Muscle layer of duodenum (tissue), 2 donors: ENCODE data around the gene CHN2.
"Not testable (repeated sequence)": the region's sequence is repeated elsewhere in the genome, so short reads cannot be mapped to it uniquely, and the experiment has no call there.

ENCODE experiments used
- H3K27ac ChIP-seq: one replicate; pipeline ENCODE4 v1.7.0; 2013; ENCODE audit warnings: mild to moderate bottlenecking, low read length
- H3K27me3 ChIP-seq: one replicate; pipeline ENCODE4 v1.7.0; 2013; ENCODE audit warnings: low read depth, mild to moderate bottlenecking, control low read depth, low read length
- H3K36me3 ChIP-seq, 2 donors: one replicate each; pipeline ENCODE4 v1.7.0; 2013; ENCODE audit warnings: low read length in 2 of 2, control low read depth in 1 of 2, mild to moderate bottlenecking in 1 of 2; ENCODE audit not compliant: insufficient read depth in 2 of 2, control insufficient read depth in 1 of 2
- H3K4me1 ChIP-seq, 2 donors: one replicate each; pipeline ENCODE4 v1.7.0; 2013; ENCODE audit warnings: low read length in 2 of 2, mild to moderate bottlenecking in 2 of 2, control low read depth in 1 of 2, moderate library complexity in 1 of 2; ENCODE audit not compliant: insufficient read depth in 2 of 2, control insufficient read depth in 1 of 2
- H3K4me3 ChIP-seq, 2 donors: one replicate each; pipeline ENCODE4 v1.7.0; 2013; ENCODE audit warnings: low read length in 2 of 2, low read depth in 1 of 2, mild to moderate bottlenecking in 1 of 2
- H3K9me3 ChIP-seq, 2 donors: one replicate each; pipeline ENCODE4 v1.7.0; 2013; ENCODE audit warnings: low read length in 2 of 2, control low read depth in 1 of 2, mild to moderate bottlenecking in 1 of 2; ENCODE audit not compliant: control insufficient read depth in 1 of 2
- donor health status: healthy.

The CHN2 gene

GRCh38 chr7:29263601-29264207 is 69.1 kb downstream of the CHN2 start:
- H3K27ac ChIP-seq, H3K9me3 ChIP-seq, H3K4me1 ChIP-seq, H3K4me3 ChIP-seq, H3K36me3 ChIP-seq, H3K27me3 ChIP-seq: not testable (repeated sequence)

- H3K4me3 ChIP-seq: no peak overlapping the region
- H3K36me3 ChIP-seq: no peaks in the 10 kb centered on the region
- H3K4me1 ChIP-seq: no peaks in the 10 kb centered on the region
- no peaks in the 10 kb centered on the region for H3K9me3 ChIP-seq
- no peaks in the 10 kb centered on the region for H3K27me3 ChIP-seq
- no peak overlapping the region for H3K27ac ChIP-seq
These were observed 70.8 kb downstream of the CHN2 start for GRCh38 chr7:29265208-29265923.

- no peaks in the 10 kb centered on the region for H3K9me3 ChIP-seq
- H3K27ac ChIP-seq: no peak overlapping the region
- H3K27me3 ChIP-seq: no peaks in the 10 kb centered on the region
- no peaks in the 10 kb centered on the region for H3K36me3 ChIP-seq
- H3K4me3 ChIP-seq: no peak overlapping the region
- H3K4me1 ChIP-seq: no peaks in the 10 kb centered on the region
These were observed 75.4 kb downstream of the CHN2 start for GRCh38 chr7:29269935-29270334.

GRCh38 chr7:29270594-29271318 is 76.2 kb downstream of the CHN2 start:
- H3K4me1 ChIP-seq: no peaks in the 10 kb centered on the region
- no peaks in the 10 kb centered on the region for H3K9me3 ChIP-seq
- no peak overlapping the region for H3K27ac ChIP-seq
- no peaks in the 10 kb centered on the region for H3K36me3 ChIP-seq
- no peaks in the 10 kb centered on the region for H3K27me3 ChIP-seq
- H3K4me3 ChIP-seq: no peak overlapping the region

- Histone ChIP-seq H3K36me3 (no peaks in the 10 kb centered on the region), H3K9me3 (no peaks in the 10 kb centered on the region), H3K4me3 (no peak overlapping the region), H3K27ac (no peak overlapping the region), H3K27me3 (no peaks in the 10 kb centered on the region), H3K4me1 (no peaks in the 10 kb centered on the region)
These were observed 76.7 kb downstream of the CHN2 start for GRCh38 chr7:29271319-29271658.

- Histone ChIP-seq H3K4me3 (no peak overlapping the region), H3K9me3 (no peaks in the 10 kb centered on the region), H3K27me3 (no peaks in the 10 kb centered on the region), H3K4me1 (no peaks in the 10 kb centered on the region), H3K36me3 (no peaks in the 10 kb centered on the region), H3K27ac (no peak overlapping the region)
These were observed 77.5 kb downstream of the CHN2 start for GRCh38 chr7:29272057-29272456.

- H3K4me3 ChIP-seq: no peak overlapping the region
- H3K27ac ChIP-seq: no peak overlapping the region
- H3K4me1 ChIP-seq: no peaks in the 10 kb centered on the region
- H3K9me3 ChIP-seq: no peaks in the 10 kb centered on the region
- no peaks in the 10 kb centered on the region for H3K36me3 ChIP-seq
- H3K27me3 ChIP-seq: no peaks in the 10 kb centered on the region
These were observed 79.8 kb downstream of the CHN2 start for GRCh38 chr7:29274146-29275017.

- Histone ChIP-seq H3K4me1 (no peaks in the 10 kb centered on the region), H3K9me3 (no peaks in the 10 kb centered on the region), H3K27ac (no peak overlapping the region), H3K36me3 (no peaks in the 10 kb centered on the region), H3K4me3 (no peak overlapping the region), H3K27me3 (no peaks in the 10 kb centered on the region)
These were observed 80.4 kb downstream of the CHN2 start for GRCh38 chr7:29275018-29275318.

- no peaks in the 10 kb centered on the region for H3K4me1 ChIP-seq
- no peak overlapping the region for H3K27ac ChIP-seq
- no peaks in the 10 kb centered on the region for H3K9me3 ChIP-seq
- no peaks in the 10 kb centered on the region for H3K36me3 ChIP-seq
- no peaks in the 10 kb centered on the region for H3K27me3 ChIP-seq
- no peak overlapping the region for H3K4me3 ChIP-seq
These were observed 80.9 kb downstream of the CHN2 start for GRCh38 chr7:29275493-29275892.

GRCh38 chr7:29276199-29276598 is 81.6 kb downstream of the CHN2 start:
- Histone ChIP-seq H3K4me3 (no peak overlapping the region), H3K27ac (no peak overlapping the region), H3K27me3 (no peaks in the 10 kb centered on the region), H3K9me3 (no peaks in the 10 kb centered on the region), H3K4me1 (no peaks in the 10 kb centered on the region), H3K36me3 (no peaks in the 10 kb centered on the region)

- H3K27me3 ChIP-seq: no peaks in the 10 kb centered on the region
- H3K36me3 ChIP-seq: no peaks in the 10 kb centered on the region
- H3K27ac ChIP-seq: no peak overlapping the region
- no peaks in the 10 kb centered on the region for H3K4me1 ChIP-seq
- no peak overlapping the region for H3K4me3 ChIP-seq
- H3K9me3 ChIP-seq: no peaks in the 10 kb centered on the region
These were observed 82.2 kb downstream of the CHN2 start for GRCh38 chr7:29276806-29277205.
